Common myeloid progenitor, CD34-positive (primary cell): ENCODE data around the gene KANSL3.

Source experiments
- CTCF ChIA-PET: fragments of 350-600 bp; sonication (Branson Sonifier 250); formaldehyde crosslinking; loops from one replicate; lab custom pipeline; 2021; ENCODE audit warnings: antibody characterized with exemption; lab: Charles Lee
- POLR2A ChIA-PET: fragments of 350-600 bp; sonication (Branson Sonifier 250); formaldehyde crosslinking; loops from one replicate; lab custom pipeline; 2021; ENCODE audit warnings: antibody characterized with exemption; lab: Charles Lee
- DNase-seq, 3 donors: peaks; one replicate each; pipeline versions ENCODE4 v3.0.0 to v3.0.0-alpha.2; 2013
- H3K27ac ChIP-seq, 2 experiments: 1 replicate in 1 of 2; 2 replicates in 1 of 2; pipeline ENCODE4 v1.7.0; 2013; ENCODE audit warnings: inconsistent platforms in 2 of 2, low read length in 2 of 2, mild to moderate bottlenecking in 2 of 2, low read depth in 1 of 2, moderate library complexity in 1 of 2; ENCODE audit not compliant: severe bottlenecking in 2 of 2, insufficient read depth in 1 of 2, poor library complexity in 1 of 2
- H3K27me3 ChIP-seq, 5 experiments: replicated peaks in 2 of 5; 1 replicate in 3 of 5; 2 replicates in 2 of 5; pipeline versions ENCODE4 v1.6.1 to v1.7.0; 2013; ENCODE audit warnings: low read length in 4 of 5, mild to moderate bottlenecking in 2 of 5, moderate library complexity in 2 of 5, inconsistent platforms in 1 of 5; ENCODE audit not compliant: insufficient read depth in 5 of 5, control insufficient read depth in 4 of 5
- H3K36me3 ChIP-seq, 4 experiments: 1 replicate in 2 of 4; 2 replicates in 2 of 4; pipeline versions ENCODE4 v1.6.1 to v1.7.0; 2013; ENCODE audit warnings: low read length in 3 of 4, control low read depth in 1 of 4, mild to moderate bottlenecking in 1 of 4; ENCODE audit not compliant: control insufficient read depth in 4 of 4, insufficient read depth in 4 of 4
- H3K4me1 ChIP-seq, 4 experiments: 1 replicate in 3 of 4; 2 replicates in 1 of 4; pipeline versions ENCODE4 v1.6.1 to v1.7.1; 2013; ENCODE audit warnings: low read length in 3 of 4, mild to moderate bottlenecking in 3 of 4, control low read depth in 1 of 4, inconsistent platforms in 1 of 4, moderate library complexity in 1 of 4; ENCODE audit not compliant: control insufficient read depth in 4 of 4, insufficient read depth in 4 of 4; ENCODE audit errors: control extremely low read depth in 1 of 4
- H3K4me3 ChIP-seq, 7 experiments: 1 replicate in 4 of 7; 2 replicates in 3 of 7; pipeline versions ENCODE4 v1.5.1 to v1.7.0; 2013; ENCODE audit warnings: mild to moderate bottlenecking in 7 of 7, low read length in 6 of 7, moderate library complexity in 6 of 7, inconsistent platforms in 2 of 7, low read depth in 2 of 7, control low read depth in 1 of 7; ENCODE audit not compliant: insufficient read depth in 4 of 7, control insufficient read depth in 1 of 7; ENCODE audit errors: extremely low read depth in 1 of 7
- H3K9me3 ChIP-seq, 5 experiments: 1 replicate in 4 of 5; 2 replicates in 1 of 5; pipeline versions ENCODE4 v1.6.1 to v1.7.1; 2013; ENCODE audit warnings: low read length in 4 of 5, mild to moderate bottlenecking in 2 of 5, inconsistent platforms in 1 of 5, low read depth in 1 of 5, moderate library complexity in 1 of 5; ENCODE audit not compliant: control insufficient read depth in 4 of 5, insufficient read depth in 2 of 5; ENCODE audit errors: control extremely low read depth in 1 of 5
- WGBS: methylation state at CpG from one replicate; pipeline ENCODE4 v1.1.5; 2013; ENCODE audit not compliant: insufficient coverage; 5-methylcytosine and 5-hydroxymethylcytosine counted together

The KANSL3 gene

GRCh38 chr2:96579422-96579821 lies 58.7 kb downstream of the KANSL3 start:
- Histone ChIP-seq H3K27ac (no peak overlapping the region), H3K4me1 (no peaks in the 10 kb centered on the region), H3K27me3 (no peaks in the 10 kb centered on the region), H3K9me3 (no peaks in the 10 kb centered on the region), H3K4me3 (no peak overlapping the region), H3K36me3 (peaks cover 0 to 7% (median 0%) of the 10 kb centered on the region in 4 experiments)
- POLR2A ChIA-PET: no interaction called here
- no peak for DNase-seq
- CTCF ChIA-PET: interaction anchor here (0.8 to 1.4 kb wide), 5 partner anchors 15 to 152 kb away, joined by 3 read pairs; no protein-coding TSS in a partner anchor
- 100% methylated on average over 1 of the region's 2 CpGs for WGBS

GRCh38 chr2:96578731-96579130 lies 59.4 kb downstream of the KANSL3 start:
- CTCF ChIA-PET: interaction anchor here (0.8 to 1.2 kb wide), 2 partner anchors 16 to 52 kb away, joined by 3 read pairs; no protein-coding TSS in a partner anchor
- Histone ChIP-seq H3K27ac (no peak overlapping the region), H3K4me3 (no peak overlapping the region), H3K36me3 (peaks cover 0 to under 1% (median 0%) of the 10 kb centered on the region in 4 experiments), H3K9me3 (no peaks in the 10 kb centered on the region), H3K27me3 (no peaks in the 10 kb centered on the region), H3K4me1 (no peaks in the 10 kb centered on the region)
- 100% methylated on average over 3 of the region's 3 CpGs for WGBS
- DNase-seq: no peak
- POLR2A ChIA-PET: no interaction called here

- Histone ChIP-seq H3K27ac (no peak overlapping the region), H3K9me3 (no peaks in the 10 kb centered on the region), H3K27me3 (no peaks in the 10 kb centered on the region), H3K4me1 (no peaks in the 10 kb centered on the region), H3K4me3 (no peak overlapping the region), H3K36me3 (no peaks in the 10 kb centered on the region)
- no peak for DNase-seq
- WGBS: 95% methylated on average over 4 of the region's 5 CpGs
- CTCF ChIA-PET: interaction anchor here (0.8 to 1.2 kb wide), 3 partner anchors 49 to 227 kb away, joined by 3 to 4 read pairs (median 4); no protein-coding TSS in a partner anchor
- POLR2A ChIA-PET: no interaction called here
Observed at GRCh38 chr2:96577501-96577900, 60.6 kb downstream of the KANSL3 start.

- DNase-seq: peak in 1 of 3 donors; percentile 47
- Histone ChIP-seq H3K27me3 (no peaks in the 10 kb centered on the region), H3K36me3 (no peaks in the 10 kb centered on the region), H3K27ac (no peak overlapping the region), H3K9me3 (no peaks in the 10 kb centered on the region), H3K4me3 (no peak overlapping the region), H3K4me1 (no peaks in the 10 kb centered on the region)
- CTCF ChIA-PET: interaction anchor here (1.9 kb wide), 1 partner anchor 11 kb away, joined by 6 read pairs; no protein-coding TSS in a partner anchor
- POLR2A ChIA-PET: no interaction called here
- 100% methylated on average over 1 of the region's 1 CpG for WGBS
Observed at GRCh38 chr2:96575785-96576456, 62.2 kb downstream of the KANSL3 start.

GRCh38 chr2:96574364-96574763 lies 63.7 kb downstream of the KANSL3 start:
- no peak overlapping the region for H3K27ac ChIP-seq
- H3K36me3 ChIP-seq: no peaks in the 10 kb centered on the region
- no peaks in the 10 kb centered on the region for H3K9me3 ChIP-seq
- CTCF ChIA-PET: no interaction called here
- H3K4me3 ChIP-seq: no peak overlapping the region
- DNase-seq: peak in 2 of 3 donors; percentile 38 to 43
- WGBS: 100% methylated on average over 2 of the region's 2 CpGs
- H3K4me1 ChIP-seq: no peaks in the 10 kb centered on the region
- H3K27me3 ChIP-seq: no peaks in the 10 kb centered on the region
- POLR2A ChIA-PET: interaction anchor here (0.7 kb wide), 1 partner anchor 98 kb away, joined by 3 read pairs; no protein-coding TSS in a partner anchor

- Histone ChIP-seq H3K4me3 (no peak overlapping the region), H3K4me1 (no peaks in the 10 kb centered on the region), H3K27me3 (peaks cover 0 to 2% (median 0%) of the 10 kb centered on the region in 5 experiments), H3K27ac (no peak overlapping the region), H3K36me3 (no peaks in the 10 kb centered on the region), H3K9me3 (no peaks in the 10 kb centered on the region)
- ChIA-PET CTCF (interaction anchor here (0.6 to 1.7 kb wide), 2 partner anchors 13 to 14 kb away, joined by 3 to 5 read pairs; no protein-coding TSS in a partner anchor), POLR2A (no interaction called here)
- DNase-seq: no peak
- WGBS: 100% methylated on average over 1 of the region's 3 CpGs
Observed at GRCh38 chr2:96568094-96568493, 70.0 kb downstream of the KANSL3 start.

- WGBS: 94% methylated on average over 5 of the region's 5 CpGs
- ChIA-PET CTCF (interaction anchor here (1.1 to 2.0 kb wide), 5 partner anchors 11 to 95 kb away, joined by 3 to 7 read pairs (median 3); no protein-coding TSS in a partner anchor), POLR2A (no interaction called here)
- Histone ChIP-seq H3K4me3 (no peak overlapping the region), H3K9me3 (peaks cover 0 to 2% (median 0%) of the 10 kb centered on the region in 5 experiments), H3K27ac (no peak overlapping the region), H3K27me3 (peaks cover 0 to 2% (median 0%) of the 10 kb centered on the region in 5 experiments), H3K36me3 (no peaks in the 10 kb centered on the region), H3K4me1 (no peaks in the 10 kb centered on the region)
- DNase-seq: no peak
Observed at GRCh38 chr2:96565111-96565510, 73.0 kb downstream of the KANSL3 start.
